ENCODE data around the gene HOMEZ.

GRCh38 chr14:23335623-23336022, 49.7 kb upstream of the HOMEZ start:
- TF ChIP-seq CTCF (IDR thresholded peaks at IDR 0.05) (no peak), POLR2A (IDR thresholded peaks at IDR 0.05) (no peak)
